Measurements from ENCODE around the gene NPNT. TPM values are rescaled to one million over a fixed set of nuclear protein-coding genes. Genes with fewer than 3 reads are reported as not detected.

The NPNT gene
- total RNA-seq, 2 donors from 2014 or later, result 30.6 to 40.9 TPM

DNA sequence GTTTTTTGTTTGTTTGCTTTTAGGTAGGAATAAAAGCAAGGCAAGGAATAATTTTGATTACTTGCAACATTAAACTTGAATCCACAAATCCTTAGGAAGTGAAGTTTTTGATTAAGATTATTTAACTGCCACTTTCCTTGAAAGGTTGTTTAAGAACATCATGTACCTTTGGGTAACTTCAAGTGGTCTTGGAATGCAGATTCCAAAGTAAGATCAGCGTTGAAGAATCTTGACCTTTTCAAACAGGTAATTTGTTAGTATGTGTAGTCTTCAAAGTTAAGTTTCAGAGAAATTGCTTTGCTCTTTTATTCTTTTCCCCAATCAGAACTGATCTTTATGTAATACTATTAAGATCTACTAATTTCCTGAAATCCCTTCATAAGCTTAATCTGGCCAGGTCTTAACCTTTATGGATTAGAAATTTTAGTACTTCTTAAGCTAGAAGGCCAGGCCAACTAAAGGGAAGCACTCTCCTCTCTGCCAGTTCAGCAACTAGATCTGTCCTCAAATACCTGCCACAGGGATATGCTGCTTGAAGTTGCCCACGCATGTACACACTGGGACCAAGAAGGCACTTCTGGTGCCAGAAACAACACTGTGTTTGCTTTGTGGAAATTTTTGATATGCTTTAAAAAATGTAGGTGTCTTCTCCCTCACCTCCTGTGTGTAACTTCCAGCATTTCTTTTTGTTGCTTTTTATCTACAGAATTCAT, 7.4 kb downstream of the NPNT start:
- intact Hi-C loops (cut with DNase I, micrococcal nuclease), result no loop called here
- ATAC-seq, result no peak
- no peak for DNase-seq

- peak in 1 of 2 donors; percentile 60 for DNase-seq
- intact Hi-C loops (cut with DNase I, micrococcal nuclease), result no loop called here
- ATAC-seq, result peak; percentile 99
These were observed 14.6 kb downstream of the NPNT start for GRCh38 chr4:105909787-105910281.

GRCh38 chr4:105911426-105911825, 16.2 kb downstream of the NPNT start:
- ATAC-seq (no peak), DNase-seq (no peak)
- intact Hi-C loops (cut with DNase I, micrococcal nuclease), result no loop called here

DNA sequence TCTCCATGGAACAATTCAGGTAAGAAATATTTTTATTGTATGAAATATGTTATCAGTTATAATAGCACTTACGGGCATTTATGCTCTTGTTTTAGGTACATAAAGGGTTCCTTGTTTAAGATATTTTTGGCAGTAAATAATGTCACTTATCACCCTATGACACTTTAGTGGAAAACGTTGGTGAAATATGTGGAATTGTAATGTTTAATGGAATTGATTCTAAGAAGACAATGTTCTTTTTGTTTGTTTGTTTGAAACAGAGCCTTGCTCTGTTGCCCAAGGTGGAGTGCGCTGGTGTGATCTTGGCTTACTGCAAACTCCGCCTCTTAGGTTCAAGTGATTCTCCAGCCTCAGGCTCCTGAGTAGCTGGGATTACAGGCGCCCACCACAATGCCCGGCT, 17.4 kb downstream of the NPNT start:
- DNase-seq (no peak), ATAC-seq (no peak)
- intact Hi-C loops (cut with DNase I, micrococcal nuclease), result no loop called here

DNA sequence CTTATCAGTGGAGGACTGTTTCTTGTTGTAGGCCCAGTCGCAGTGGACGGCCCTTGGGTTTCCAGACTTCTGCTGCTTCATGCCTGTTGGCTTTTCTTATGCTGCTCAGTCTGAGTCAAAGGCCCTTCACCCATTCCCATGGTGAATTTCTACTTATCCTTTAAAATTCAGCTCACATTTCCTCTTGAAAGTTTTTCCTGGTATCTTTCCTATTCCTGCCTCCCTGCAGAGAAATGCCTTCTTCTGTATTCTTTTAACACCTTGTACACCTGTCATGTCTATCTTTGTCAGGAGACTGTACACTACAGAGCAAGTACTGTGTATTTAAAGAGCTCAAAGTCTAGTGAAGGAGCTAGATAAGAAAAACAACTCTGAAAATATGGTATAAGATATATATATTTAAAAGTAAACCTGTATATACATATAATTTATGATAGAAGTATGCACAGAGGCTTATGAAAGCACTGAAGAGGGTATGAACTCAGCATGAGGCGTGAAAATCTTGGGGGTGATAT, 22.0 kb downstream of the NPNT start:
- no peak for DNase-seq
- peak; percentile 60 for ATAC-seq
- intact Hi-C loops (cut with DNase I, micrococcal nuclease), result no loop called here

DNA sequence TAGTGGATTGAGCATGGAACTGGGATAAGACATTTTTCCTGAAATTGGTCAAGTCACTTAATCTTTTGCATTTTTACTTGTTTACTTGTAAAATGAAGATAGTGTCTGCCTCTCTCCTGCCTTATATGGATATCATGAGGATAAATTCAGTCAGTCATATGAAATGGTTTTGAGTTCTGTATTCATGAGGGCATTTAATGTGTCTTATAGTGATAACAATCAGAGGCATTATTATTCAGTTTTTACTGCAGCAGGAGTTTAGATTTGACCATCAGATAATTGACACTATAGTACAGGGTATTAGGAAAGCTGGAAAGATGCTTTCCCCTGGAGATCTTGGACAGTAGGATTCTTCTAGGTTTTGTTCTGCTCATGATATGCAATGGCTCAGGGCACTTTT, 26.0 kb downstream of the NPNT start:
- intact Hi-C loops (cut with DNase I, micrococcal nuclease), result no loop called here
- no peak for ATAC-seq

GRCh38 chr4:105923497-105924238, 28.4 kb downstream of the NPNT start:
- DNase-seq (no peak), ATAC-seq (no peak)
- intact Hi-C loops (cut with DNase I, micrococcal nuclease), result no loop called here

More for the DNA sequence above, 26.0 kb downstream of the NPNT start:
- no peak for DNase-seq

DNA sequence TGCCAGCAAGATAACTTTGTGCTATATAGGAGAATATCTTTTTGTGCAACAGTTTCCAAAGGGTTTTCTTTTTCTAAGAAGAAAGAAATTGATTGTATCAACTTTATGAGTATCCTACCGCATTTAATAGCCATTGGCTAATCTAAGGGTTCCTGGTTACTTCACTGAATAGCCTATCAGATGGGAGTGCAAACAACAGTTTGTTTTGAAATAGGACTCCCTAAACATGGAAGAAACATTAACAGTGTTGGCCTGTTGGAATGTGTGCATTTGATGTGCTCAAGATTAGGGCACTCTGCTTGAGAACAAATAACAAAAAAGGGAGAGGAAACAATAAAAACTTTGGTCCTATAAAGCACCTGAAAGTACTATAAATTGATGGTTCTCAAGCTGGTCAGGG, 29.1 kb downstream of the NPNT start:
- DNase-seq (no peak), ATAC-seq (no peak)
- intact Hi-C loops (cut with DNase I, micrococcal nuclease), result no loop called here

GRCh38 chr4:105930698-105931097, 35.4 kb downstream of the NPNT start:
- ATAC-seq, result peak; percentile 55

DNA sequence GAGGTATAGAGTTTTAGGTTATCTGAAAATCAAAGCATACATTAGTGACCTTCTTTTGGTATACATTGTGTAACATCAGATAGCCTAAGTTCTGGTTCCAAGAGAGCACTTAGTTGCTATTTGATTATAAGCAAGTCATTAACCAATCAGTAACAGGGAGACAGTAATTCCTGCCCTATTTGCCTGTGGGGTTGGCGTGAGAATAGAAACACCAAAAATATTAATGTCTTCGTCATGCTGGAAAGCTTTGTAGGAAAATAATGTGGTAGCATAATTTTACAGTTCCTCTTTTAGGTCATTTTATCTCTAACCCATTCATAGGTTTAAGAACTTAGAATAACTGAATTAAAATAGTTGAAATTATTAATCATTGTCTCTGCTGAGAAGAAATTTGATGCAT, 37.8 kb downstream of the NPNT start:
- no peak for DNase-seq
- ATAC-seq, result no peak
- intact Hi-C loops (cut with DNase I, micrococcal nuclease), result no loop called here

More at GRCh38 chr4:105930698-105931097, 35.4 kb downstream of the NPNT start:
- no peak for DNase-seq
- intact Hi-C loops (cut with DNase I, micrococcal nuclease), result no loop called here

DNA sequence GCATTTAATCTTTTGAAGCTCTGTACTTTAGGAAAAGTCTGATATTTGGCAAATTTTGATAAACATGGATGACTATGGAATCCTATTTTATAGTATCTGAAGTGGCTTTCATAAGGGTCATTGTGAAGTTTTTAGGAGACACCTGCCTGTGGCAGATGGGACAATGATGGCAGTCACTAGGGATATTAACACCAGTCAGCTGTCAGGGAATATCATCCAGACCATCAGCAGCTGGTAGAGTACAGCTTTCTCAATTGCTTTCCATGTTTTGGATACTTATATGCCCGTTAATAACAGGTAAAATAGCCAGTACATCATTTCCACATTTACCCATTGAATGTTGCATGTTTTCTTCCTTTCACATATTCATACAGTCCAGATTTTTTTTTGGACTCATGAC, 39.1 kb downstream of the NPNT start:
- DNase-seq (no peak), ATAC-seq (no peak)
- intact Hi-C loops (cut with DNase I, micrococcal nuclease), result no loop called here

- intact Hi-C loops (cut with DNase I, micrococcal nuclease), result no loop called here
- DNase-seq, result no peak
- ATAC-seq, result no peak
These were observed 41.6 kb downstream of the NPNT start for GRCh38 chr4:105936901-105937300.

DNA sequence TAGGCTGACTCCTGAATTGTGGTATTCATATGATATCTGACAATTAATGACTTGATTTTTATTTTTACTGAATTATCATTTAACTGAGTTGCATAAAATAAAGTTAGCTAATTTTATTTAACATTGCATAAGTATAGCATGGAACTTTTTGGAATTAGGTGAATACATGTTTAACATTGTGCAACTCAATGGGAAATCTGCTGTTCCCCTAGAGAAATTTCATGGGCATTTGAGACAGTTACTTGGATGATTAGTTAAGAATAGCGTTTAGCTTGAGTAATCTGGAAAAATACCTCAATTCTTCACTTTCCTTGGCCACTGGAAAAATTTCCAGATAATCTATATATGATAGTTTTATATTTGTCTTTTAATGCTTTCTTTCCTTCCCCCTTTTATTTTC, 42.5 kb downstream of the NPNT start:
- DNase-seq (no peak), ATAC-seq (no peak)
- intact Hi-C loops (cut with DNase I, micrococcal nuclease), result no loop called here

GRCh38 chr4:105943234-105943633, 48.0 kb downstream of the NPNT start:
- ATAC-seq (no peak), DNase-seq (no peak)
- intact Hi-C loops (cut with DNase I, micrococcal nuclease), result no loop called here

- no peak for DNase-seq
- ATAC-seq, result no peak
- intact Hi-C loops (cut with DNase I, micrococcal nuclease), result no loop called here
These were observed 49.3 kb downstream of the NPNT start for GRCh38 chr4:105944540-105944939.

DNA sequence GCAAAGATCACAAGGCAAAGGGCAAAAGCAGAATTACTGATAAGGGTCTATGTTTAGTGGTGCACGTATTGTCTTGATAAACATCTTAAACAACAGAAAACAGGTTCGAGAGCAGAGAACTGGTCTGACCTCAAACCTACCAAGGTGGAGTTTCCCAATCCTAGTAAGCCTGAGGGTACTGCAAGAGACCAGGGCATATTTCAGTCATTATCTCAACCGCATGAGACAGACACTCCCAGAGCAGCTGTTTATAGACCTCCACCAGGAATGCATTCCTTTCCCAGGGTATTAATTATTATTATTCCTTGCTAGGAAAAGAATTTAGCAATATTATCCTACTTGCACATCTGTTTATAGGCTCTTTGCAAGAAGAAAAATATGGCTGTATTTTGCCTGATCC, 51.5 kb downstream of the NPNT start:
- DNase-seq (no peak), ATAC-seq (no peak)
- intact Hi-C loops (cut with DNase I, micrococcal nuclease), result no loop called here

DNA sequence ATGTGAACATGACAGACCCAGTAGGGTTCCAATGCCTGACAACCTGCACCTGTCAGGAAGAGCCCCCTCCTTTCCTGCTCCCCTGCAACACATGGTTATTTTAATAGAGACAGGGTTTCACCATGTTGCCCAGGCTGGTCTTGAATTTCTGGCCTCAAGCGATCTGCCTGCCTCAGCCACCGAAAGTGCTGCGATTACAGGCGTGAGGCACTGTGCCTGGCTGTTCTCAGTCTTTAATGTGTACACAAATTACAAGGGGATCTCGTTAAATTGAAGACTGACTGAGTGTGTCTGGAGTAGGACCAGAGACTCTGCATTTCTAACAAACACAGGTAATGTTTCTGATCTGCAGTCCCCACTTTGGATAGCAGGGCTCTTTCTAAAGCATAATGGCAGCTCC, 55.4 kb downstream of the NPNT start:
- DNase-seq, result no peak
- ATAC-seq, result no peak
- intact Hi-C loops (cut with DNase I, micrococcal nuclease), result no loop called here

DNA sequence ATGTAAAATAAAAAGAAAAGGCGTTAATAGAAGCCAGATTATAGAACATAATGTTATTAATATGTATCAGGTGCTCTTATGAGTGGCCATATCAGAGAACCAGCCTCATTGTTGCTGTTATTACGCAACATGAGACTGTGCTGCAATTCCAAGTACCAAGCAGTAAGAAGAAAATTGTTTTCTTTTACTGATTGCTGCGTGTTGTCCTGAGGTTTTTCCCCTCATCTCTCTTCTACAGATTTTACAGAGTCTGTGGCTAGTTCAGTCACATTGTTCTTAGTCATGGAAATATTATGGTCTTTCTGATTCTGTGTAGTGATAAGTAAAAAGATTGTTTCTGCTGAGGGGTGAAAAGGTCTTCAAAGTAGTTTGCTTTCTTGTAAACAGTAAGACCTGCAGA, 55.9 kb downstream of the NPNT start:
- no peak for ATAC-seq
- DNase-seq, result no peak
- intact Hi-C loops (cut with DNase I, micrococcal nuclease), result no loop called here

- ATAC-seq (no peak), DNase-seq (no peak)
- intact Hi-C loops (cut with DNase I, micrococcal nuclease), result no loop called here
These were observed 57.3 kb downstream of the NPNT start for GRCh38 chr4:105952591-105952990.

DNA sequence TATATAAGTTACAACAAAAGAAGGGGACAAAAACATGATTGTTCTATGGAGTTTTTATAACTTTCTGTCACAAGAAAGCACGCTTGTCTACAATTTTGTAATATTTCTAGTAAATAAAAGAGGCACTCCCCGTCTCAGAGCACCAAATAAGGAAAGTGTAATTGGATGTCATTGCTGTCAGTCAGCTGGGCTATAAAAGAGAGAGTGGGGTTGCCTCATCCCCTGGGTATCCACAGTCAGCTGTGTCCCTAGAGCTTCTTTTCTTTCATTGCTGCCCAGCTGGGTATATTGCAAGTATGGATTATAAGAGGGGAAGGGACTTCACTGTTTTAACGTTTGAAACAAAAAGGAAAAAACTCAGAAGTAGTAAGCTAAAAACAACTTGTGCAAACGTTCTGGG, 61.3 kb downstream of the NPNT start:
- DNase-seq (no peak), ATAC-seq (peak; percentile 66)
- intact Hi-C loops (cut with DNase I, micrococcal nuclease), result no loop called here
